HEK293T (cell line): ENCODE measurements around the gene FRMD1.

Source experiments
- CTCF ChIA-PET: fragments of 350-600 bp; formaldehyde crosslinking; extraction: SDS; loops from one replicate; lab custom pipeline; 2021; ENCODE audit warnings: antibody characterized with exemption, inconsistent platforms; lab: Yijun Ruan, JAX
- POLR2A ChIA-PET: fragments of 350-600 bp; formaldehyde crosslinking; extraction: SDS; loops from one replicate; lab custom pipeline; 2020; ENCODE audit warnings: antibody characterized with exemption, inconsistent platforms; lab: Yijun Ruan, JAX
- DNase-seq: peaks from one replicate; pipeline ENCODE4 v3.0.0; 2012; ENCODE audit warnings: mixed read lengths; ENCODE audit errors: extremely low spot score
- ARNT ChIP-seq: fragments of 450-650 bp; IDR thresholded peaks from 2 replicates; pipeline ENCODE4 v1.6.1; 2017; ENCODE audit warnings: mild to moderate bottlenecking
- BHLHE40 ChIP-seq: fragments of 450-650 bp; IDR thresholded peaks from 2 replicates; pipeline ENCODE4 v1.6.1; 2016; ENCODE audit warnings: mild to moderate bottlenecking, moderate library complexity, borderline replicate concordance
- CTBP1 ChIP-seq: fragments of 450-650 bp; IDR thresholded peaks from 2 replicates; pipeline ENCODE4 v1.6.1; 2016; ENCODE audit warnings: borderline replicate concordance
- ELF4 ChIP-seq: fragments of 450-650 bp; IDR thresholded peaks from 2 replicates; pipeline ENCODE4 v1.6.1; 2017; ENCODE audit warnings: antibody characterized with exemption
- FOXA1 ChIP-seq: fragments of 450-650 bp; IDR thresholded peaks from 2 replicates; pipeline ENCODE4 v1.6.1; 2016; ENCODE audit warnings: mild to moderate bottlenecking
- FOXK2 ChIP-seq: fragments of 450-650 bp; IDR thresholded peaks from 2 replicates; pipeline ENCODE4 v1.6.1; 2016; ENCODE audit warnings: mild to moderate bottlenecking
- FOXM1 ChIP-seq: fragments of 450-650 bp; IDR thresholded peaks from 2 replicates; pipeline ENCODE4 v1.6.1; 2017; ENCODE audit warnings: mild to moderate bottlenecking, borderline replicate concordance
- HDGF ChIP-seq: fragments of 450-650 bp; IDR thresholded peaks from 2 replicates; pipeline ENCODE4 v1.6.1; 2017; ENCODE audit warnings: antibody characterized with exemption, borderline replicate concordance
- L3MBTL2 ChIP-seq: fragments of 450-650 bp; conservative IDR thresholded peaks from 2 replicates; pipeline ENCODE4 v1.6.1; 2016; ENCODE audit warnings: mild to moderate bottlenecking
- LEF1 ChIP-seq: fragments of 450-650 bp; IDR thresholded peaks from 2 replicates; pipeline ENCODE4 v1.6.1; 2017; ENCODE audit warnings: mild to moderate bottlenecking, borderline replicate concordance
- NFRKB ChIP-seq: fragments of 450-650 bp; IDR thresholded peaks from 2 replicates; pipeline ENCODE4 v1.6.1; 2016; ENCODE audit warnings: mild to moderate bottlenecking, moderate library complexity
- PKNOX1 ChIP-seq: fragments of 450-650 bp; IDR thresholded peaks from 2 replicates; pipeline ENCODE4 v1.6.1; 2016
- SP1 ChIP-seq: fragments of 450-650 bp; IDR thresholded peaks from 2 replicates; pipeline ENCODE4 v1.6.1; 2017
- SUZ12 ChIP-seq: fragments of 450-650 bp; IDR thresholded peaks from 2 replicates; pipeline ENCODE4 v1.6.1; 2016; ENCODE audit warnings: mild to moderate bottlenecking
- TARDBP ChIP-seq: fragments of 450-650 bp; IDR thresholded peaks from 2 replicates; pipeline ENCODE4 v1.6.1; 2016
- ZNF384 ChIP-seq: fragments of 450-650 bp; IDR thresholded peaks from 2 replicates; pipeline ENCODE4 v1.6.1; 2016

Gene FRMD1

GRCh38 chr6:168016721-168017525, 62.1 kb downstream of the FRMD1 start:
- no peak for DNase-seq
- POLR2A ChIA-PET: no interaction called here
- no peak for TF ChIP-seq ZNF384
- no peak for TF ChIP-seq SUZ12
- CTCF ChIA-PET: no interaction called here

- CTCF ChIA-PET: no interaction called here
- no peak for DNase-seq
- POLR2A ChIA-PET: no interaction called here
- TF ChIP-seq TARDBP: no peak
- no peak for TF ChIP-seq LEF1
- TF ChIP-seq FOXM1: no peak
- TF ChIP-seq ZNF384: no peak
- no peak for TF ChIP-seq CTBP1
These were observed 62.8 kb downstream of the FRMD1 start for GRCh38 chr6:168016176-168016620.

GRCh38 chr6:168015482-168016175, 63.4 kb downstream of the FRMD1 start:
- ChIA-PET POLR2A (no interaction called here), CTCF (no interaction called here)
- DNase-seq: no peak
- TF ChIP-seq TARDBP (no peak), NFRKB (no peak)

- TF ChIP-seq SUZ12 (no peak), CTBP1 (no peak), FOXA1 (no peak), HDGF (no peak), ZNF384 (no peak), SP1 (no peak), ARNT (no peak), FOXM1 (no peak), LEF1 (no peak), FOXK2 (no peak), L3MBTL2 (no peak), ELF4 (no peak), PKNOX1 (no peak), TARDBP (no peak), BHLHE40 (no peak), NFRKB (no peak)
- DNase-seq: no peak
- POLR2A ChIA-PET: no interaction called here
- CTCF ChIA-PET: no interaction called here
These were observed 64.0 kb downstream of the FRMD1 start for GRCh38 chr6:168015009-168015408.

DNA sequence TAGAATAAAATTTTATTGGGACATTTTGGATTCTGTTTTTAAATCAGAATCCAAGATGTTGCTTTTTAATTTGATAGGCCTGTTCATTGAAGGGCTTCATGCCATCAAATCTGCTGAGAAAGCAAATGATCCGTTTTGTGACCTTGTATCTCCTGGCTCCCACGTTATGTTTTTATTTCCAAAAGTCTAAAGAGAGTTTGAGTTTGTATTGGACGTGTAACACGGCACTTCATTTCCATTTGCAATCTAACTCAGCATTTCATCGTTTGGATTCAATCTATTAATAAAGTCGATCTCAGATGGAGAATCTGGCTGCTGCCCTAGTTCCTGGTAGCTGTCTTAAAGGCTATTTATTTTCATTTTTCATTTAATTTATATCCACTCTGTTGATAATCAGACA, 64.6 kb downstream of the FRMD1 start:
- CTCF ChIA-PET: no interaction called here
- no peak for TF ChIP-seq PKNOX1
- no peak for TF ChIP-seq ZNF384
- TF ChIP-seq FOXA1: no peak
- TF ChIP-seq ARNT: no peak
- no peak for TF ChIP-seq SP1
- TF ChIP-seq ELF4: no peak
- TF ChIP-seq TARDBP: no peak
- TF ChIP-seq L3MBTL2: no peak
- no peak for TF ChIP-seq NFRKB
- no peak for TF ChIP-seq CTBP1
- TF ChIP-seq BHLHE40: no peak
- no peak for TF ChIP-seq FOXK2
- TF ChIP-seq SUZ12: no peak
- no peak for TF ChIP-seq LEF1
- no peak for TF ChIP-seq HDGF
- no peak for TF ChIP-seq FOXM1
- POLR2A ChIA-PET: no interaction called here
- DNase-seq: no peak

- DNase-seq: no peak
- CTCF ChIA-PET: no interaction called here
- TF ChIP-seq ARNT: no peak
- no peak for TF ChIP-seq SP1
- POLR2A ChIA-PET: no interaction called here
These were observed 65.6 kb downstream of the FRMD1 start for GRCh38 chr6:168013250-168013915.
